ENCODE data around the gene ADORA1.

- TF ChIP-seq POLR2A (IDR thresholded peaks at IDR 0.05) (no peak), CTCF (IDR thresholded peaks at IDR 0.05) (no peak)
These were observed 44.0 kb upstream of the ADORA1 start for GRCh38 chr1:203083463-203083921.

Measured in Peyer's patch (tissue), 4 donors.